ENCODE data around the gene ANKRD11.
"Not testable (repeated sequence)": the region's sequence is repeated elsewhere in the genome, so short reads cannot be mapped to it uniquely, and the experiment has no call there.

- TF ChIP-seq CTCF (IDR thresholded peaks at IDR 0.05); SIN3A (IDR thresholded peaks at IDR 0.05; ENCODE audit: borderline replicate concordance, insufficient read depth, low read depth, low read length); POLR2AphosphoS5 (IDR thresholded peaks at IDR 0.05; ENCODE audit: low read depth, low read length): not testable (repeated sequence)
Observed at GRCh38 chr16:89389504-89390223, 100.7 kb downstream of the ANKRD11 start.

Measured in Panc1 (cell line).